HCT116 (cell line): Measurements from ENCODE around the gene CAPZB. TPM values are rescaled to one million over a fixed set of nuclear protein-coding genes. Genes with fewer than 3 reads are reported as not detected.
"Not testable (repeated sequence)": the region's sequence is repeated elsewhere in the genome, so short reads cannot be mapped to it uniquely, and the experiment has no call there.

Source experiments
- ATAC-seq: fragments of 200-7000 bp; cut with Tn5 transposase; 2 replicates; pipeline ENCODE4 v1.9.1; 2020; ENCODE audit warnings: mild to moderate bottlenecking, moderate library complexity
- BruUV-seq: library from RNA; stranded (reverse); fragments of 400-500 nt; replicated peaks from 2 replicates; lab custom pipeline; 2021; lab: Mats Ljungman, UMichigan
- CTCF ChIA-PET: fragments of 300-600 bp; sonication (Branson Sonifier 250); formaldehyde crosslinking; loops from one replicate; lab custom pipeline; 2021; ENCODE audit warnings: antibody characterized with exemption; lab: Charles Lee
- POLR2A ChIA-PET: fragments of 300-600, 350-600 bp; sonication (Branson Sonifier 250); formaldehyde crosslinking; loops from one replicate; lab custom pipeline; 2021; ENCODE audit warnings: antibody characterized with exemption; lab: Charles Lee
- RAD21 ChIA-PET, 2 experiments: fragments of 300-600 bp; sonication (Branson Sonifier 250); formaldehyde crosslinking; loops; one replicate each; lab custom pipeline; 2023; ENCODE audit warnings: low total read pairs in 2 of 2; ENCODE audit not compliant: uncharacterized antibody in 2 of 2, unreplicated experiment in 2 of 2, low non-redundant PET in 1 of 2; lab: Charles Lee
- DNase-seq: peaks from one replicate; pipeline ENCODE4 v3.0.0-alpha.2; 2010; ENCODE audit warnings: low read depth, low spot score
- H2AFZ ChIP-seq: fragments of 200-600 bp; shearing (Covaris generic), sonication (generic); 2 replicates; pipeline ENCODE4 v1.6.1; 2017; ENCODE audit warnings: low read depth, mixed run types, mixed read lengths, antibody characterized with exemption, low read length; ENCODE audit not compliant: poor library complexity, severe bottlenecking
- H3K27ac ChIP-seq: 2 replicates; pipeline ENCODE4 v1.5.1; 2012; ENCODE audit warnings: low read depth, low read length
- H3K27me3 ChIP-seq: fragments of 200-600 bp; sonication (generic); 2 replicates; pipeline ENCODE4 v1.6.1; 2016; ENCODE audit warnings: mixed run types, low read length, mixed read lengths; ENCODE audit not compliant: insufficient read depth
- H3K36me3 ChIP-seq, 2 experiments: fragments of 200-500 bp in 1 of 2; fragments of 200-600 bp in 1 of 2; sonication (Bioruptor generic) in 1 of 2; sonication (generic) in 1 of 2; 2 replicates each; pipeline versions ENCODE4 v1.5.1 to v1.6.1; 2014 to 2016; ENCODE audit warnings: low read length in 2 of 2, inconsistent platforms in 1 of 2, mixed read lengths in 1 of 2, mixed run types in 1 of 2; ENCODE audit not compliant: insufficient read depth in 2 of 2, control insufficient read depth in 1 of 2
- H3K4me1 ChIP-seq, 2 experiments: fragments of 200-600 bp in 1 of 2; sonication (generic) in 1 of 2; 2 replicates each; pipeline versions ENCODE4 v1.5.1 to v1.6.1; 2012 to 2017; ENCODE audit warnings: low read length in 2 of 2, inconsistent platforms in 1 of 2, mild to moderate bottlenecking in 1 of 2, mixed read lengths in 1 of 2, mixed run types in 1 of 2, moderate library complexity in 1 of 2; ENCODE audit not compliant: insufficient read depth in 2 of 2, control insufficient read depth in 1 of 2
- H3K4me2 ChIP-seq: fragments of 200-600 bp; sonication (generic); 2 replicates; pipeline ENCODE4 v1.6.1; 2017; ENCODE audit warnings: mixed run types, low read length, mixed read lengths
- H3K4me3 ChIP-seq, 2 experiments: fragments of 200-600 bp in 1 of 2; sonication (generic) in 1 of 2; replicated peaks in 1 of 2; 2 replicates each; pipeline ENCODE4 v1.5.1; 2011 to 2016; ENCODE audit warnings: low read length in 2 of 2, control low read depth in 1 of 2, low read depth in 1 of 2, mild to moderate bottlenecking in 1 of 2, mixed read lengths in 1 of 2, mixed run types in 1 of 2
- H3K79me2 ChIP-seq: fragments of 200-600 bp; sonication (generic); 2 replicates; pipeline ENCODE4 v1.6.1; 2017; ENCODE audit warnings: mild to moderate bottlenecking, mixed run types, low read length, moderate library complexity, mixed read lengths; ENCODE audit not compliant: insufficient read depth
- H3K9ac ChIP-seq: fragments of 200-600 bp; sonication (generic); 2 replicates; pipeline ENCODE4 v1.6.1; 2016; ENCODE audit warnings: low read length, mixed read lengths
- H3K9me2 ChIP-seq: fragments of 200-600 bp; sonication (generic), shearing (Covaris generic); 2 replicates; pipeline ENCODE4 v1.6.1; 2017; ENCODE audit warnings: mixed run types, mild to moderate bottlenecking, moderate library complexity; ENCODE audit not compliant: insufficient read depth
- H3K9me3 ChIP-seq, 2 experiments: fragments of 200-500 bp in 1 of 2; fragments of 200-600 bp in 1 of 2; sonication (Bioruptor generic) in 1 of 2; sonication (generic) in 1 of 2; 2 replicates each; pipeline ENCODE4 v1.6.1; 2014 to 2017; ENCODE audit warnings: low read length in 2 of 2, mixed read lengths in 2 of 2, inconsistent platforms in 1 of 2, low read depth in 1 of 2, mild to moderate bottlenecking in 1 of 2, mixed run types in 1 of 2, moderate library complexity in 1 of 2; ENCODE audit not compliant: control insufficient read depth in 1 of 2, insufficient read depth in 1 of 2
- H4K20me1 ChIP-seq: fragments of 200-600 bp; sonication (generic), shearing (Covaris generic); 2 replicates; pipeline ENCODE4 v1.6.1; 2017; ENCODE audit warnings: mixed run types, mild to moderate bottlenecking, moderate library complexity; ENCODE audit not compliant: insufficient read depth
- ATF3 ChIP-seq: IDR thresholded peaks from 2 replicates; pipeline ENCODE4 v1.6.1; 2012
- EZH2 ChIP-seq: fragments of 200-600 bp; sonication (generic); IDR thresholded peaks from 2 replicates; pipeline ENCODE4 v1.6.1; 2017; ENCODE audit warnings: antibody characterized with exemption, mixed run types
- MAX ChIP-seq: IDR thresholded peaks from 2 replicates; pipeline ENCODE4 v1.6.1; 2012
- POLR2A ChIP-seq: IDR thresholded peaks from 2 replicates; pipeline ENCODE4 v1.7.0; 2011; ENCODE audit warnings: borderline replicate concordance; ENCODE audit not compliant: insufficient read depth, insufficient read length; ENCODE audit errors: extremely low read depth
- ZFX ChIP-seq: fragments of 450-650 bp; IDR thresholded peaks from 2 replicates; pipeline ENCODE4 v1.6.1; 2017
- intact Hi-C: fragments of 100-400 bp; cut with micrococcal nuclease; formaldehyde crosslinking; loops from 2 replicates; pipeline ENCODE4 v1.10.0; 2022
- total RNA-seq: library from RNA; stranded (reverse); gene quantifications from one replicate; pipeline ENCODE4 v1.2.1, GENCODE V29; 2021; ENCODE audit not compliant: unreplicated experiment

CAPZB gene
- total RNA-seq, 1 experiment from 2014 or later, result 203 TPM

GRCh38 chr1:19306941-19307340, 178.4 kb downstream of the CAPZB start:
- Histone ChIP-seq H3K9ac (no peak overlapping the region), H3K4me2 (no peak overlapping the region), H3K9me2 (no peaks in the 10 kb centered on the region), H3K79me2 (peaks cover 31% of the 10 kb centered on the region), H3K27me3 (no peaks in the 10 kb centered on the region), H3K9me3 (no peaks in the 10 kb centered on the region), H3K36me3 (peaks cover 30 to 34% of the 10 kb centered on the region in 2 experiments), H4K20me1 (no peaks in the 10 kb centered on the region), H3K27ac (no peak overlapping the region), H2AFZ (no peak overlapping the region), H3K4me3 (no peak overlapping the region), H3K4me1 (peaks cover 5 to 9% of the 10 kb centered on the region in 2 experiments; a peak in 3 of 4 replicates)
- no peak for DNase-seq
- POLR2A ChIA-PET, result no interaction called here
- no TSS peak for BruUV-seq
- no peak for TF ChIP-seq EZH2
- no peak for TF ChIP-seq ATF3
- no peak for TF ChIP-seq POLR2A
- TF ChIP-seq ZFX, result no peak
- RAD21 ChIA-PET, result no interaction called here
- intact Hi-C loops, result no loop called here
- CTCF ChIA-PET, result no interaction called here
- no peak for ATAC-seq

- Histone ChIP-seq H4K20me1 (no peaks in the 10 kb centered on the region), H3K36me3 (peaks cover 30 to 34% of the 10 kb centered on the region in 2 experiments), H3K9me2 (no peaks in the 10 kb centered on the region), H3K9me3 (no peaks in the 10 kb centered on the region), H3K4me2 (no peak overlapping the region), H3K9ac (no peak overlapping the region), H3K27me3 (no peaks in the 10 kb centered on the region), H3K4me3 (no peak overlapping the region), H2AFZ (no peak overlapping the region), H3K4me1 (peaks cover 4% of the 10 kb centered on the region in 2 experiments; a peak in 3 of 4 replicates), H3K27ac (no peak overlapping the region), H3K79me2 (peaks cover 21% of the 10 kb centered on the region)
- ATAC-seq, result no peak
- ChIA-PET POLR2A (no interaction called here), CTCF (no interaction called here), RAD21 (no interaction called here)
- DNase-seq, result no peak
- no TSS peak for BruUV-seq
- no peak for TF ChIP-seq MAX
- intact Hi-C loops, result no loop called here
Measured at GRCh38 chr1:19305880-19306279, 179.5 kb downstream of the CAPZB start.

GRCh38 chr1:19304081-19304480, 181.3 kb downstream of the CAPZB start:
- H3K9ac ChIP-seq, H3K9me3 ChIP-seq, H3K4me3 ChIP-seq, H3K79me2 ChIP-seq, intact Hi-C loops, H4K20me1 ChIP-seq, CTCF ChIA-PET, POLR2A ChIA-PET, BruUV-seq, H3K4me2 ChIP-seq, ATAC-seq, H3K4me1 ChIP-seq, H3K27ac ChIP-seq, H2AFZ ChIP-seq, RAD21 ChIA-PET, DNase-seq, H3K27me3 ChIP-seq, H3K9me2 ChIP-seq: not testable (repeated sequence)
- H3K36me3 ChIP-seq, result peaks cover 30 to 34% of the 10 kb centered on the region in 2 experiments
